Naive thymus-derived CD4-positive, alpha-beta T cell (primary cell): ENCODE results near the gene INSIG2. TPM values are rescaled to one million over a fixed set of nuclear protein-coding genes. Genes with fewer than 3 reads are reported as not detected.

Experiments used
- ATAC-seq: fragments of 150-1000 bp; cut with Tn5 transposase; 2 replicates; pipeline ENCODE4 v1.10.0; 2021; ENCODE audit warnings: mild to moderate bottlenecking, moderate library complexity
- CTCF ChIA-PET: fragments of 350-600 bp; sonication (Branson Sonifier 250); formaldehyde crosslinking; loops from one replicate; lab custom pipeline; 2021; ENCODE audit warnings: antibody characterized with exemption; lab: Charles Lee
- POLR2A ChIA-PET: fragments of 350-600 bp; sonication (Branson Sonifier 250); formaldehyde crosslinking; loops from one replicate; lab custom pipeline; 2021; ENCODE audit warnings: antibody characterized with exemption, inconsistent platforms; lab: Charles Lee
- DNase-seq, 9 donors: peaks; one replicate each; pipeline versions ENCODE4 v3.0.0 to v3.0.0-alpha.2; 2020 to 2022; ENCODE audit warnings: mixed read lengths in 1 of 9
- H3K27ac ChIP-seq: one replicate; pipeline ENCODE4 v1.7.0; 2013; ENCODE audit warnings: mild to moderate bottlenecking, low read depth, low read length, moderate library complexity
- H3K27me3 ChIP-seq, 2 donors: one replicate each; pipeline ENCODE4 v1.7.0; 2013; ENCODE audit warnings: low read length in 2 of 2, mild to moderate bottlenecking in 2 of 2, moderate library complexity in 2 of 2; ENCODE audit not compliant: control insufficient read depth in 2 of 2, insufficient read depth in 2 of 2
- H3K36me3 ChIP-seq, 3 experiments: 1 replicate in 2 of 3; 2 replicates in 1 of 3; pipeline ENCODE4 v1.7.0; 2013; ENCODE audit warnings: low read length in 3 of 3, mild to moderate bottlenecking in 3 of 3, moderate library complexity in 1 of 3; ENCODE audit not compliant: insufficient read depth in 3 of 3, control insufficient read depth in 2 of 3
- H3K4me1 ChIP-seq, 2 donors: one replicate each; pipeline ENCODE4 v1.7.0; 2013; ENCODE audit warnings: low read length in 2 of 2, mild to moderate bottlenecking in 2 of 2, moderate library complexity in 1 of 2; ENCODE audit not compliant: control insufficient read depth in 2 of 2, insufficient read depth in 2 of 2
- H3K4me3 ChIP-seq: 2 replicates; pipeline ENCODE4 v1.7.0; 2013; ENCODE audit warnings: mild to moderate bottlenecking, low read length
- H3K9me3 ChIP-seq, 3 experiments: 1 replicate in 2 of 3; 2 replicates in 1 of 3; pipeline ENCODE4 v1.7.0; 2013; ENCODE audit warnings: low read length in 3 of 3; ENCODE audit not compliant: control insufficient read depth in 2 of 3
- H3K27ac Mint-ChIP-seq, 9 donors: one replicate each; pipeline ENCODE4 v1.8.0; 2020 to 2022; ENCODE audit warnings: mixed read lengths in 9 of 9, mild to moderate bottlenecking in 8 of 9, moderate library complexity in 5 of 9, inconsistent platforms in 2 of 9
- H3K27me3 Mint-ChIP-seq, 5 donors: one replicate each; pipeline ENCODE4 v1.8.0; 2021 to 2022; ENCODE audit warnings: mixed read lengths in 5 of 5, mild to moderate bottlenecking in 1 of 5
- H3K36me3 Mint-ChIP-seq, 5 donors: one replicate each; pipeline ENCODE4 v1.8.0; 2020 to 2022; ENCODE audit warnings: mixed read lengths in 5 of 5, mild to moderate bottlenecking in 3 of 5, inconsistent platforms in 1 of 5
- H3K4me1 Mint-ChIP-seq, 7 donors: one replicate each; pipeline ENCODE4 v1.8.0; 2020 to 2022; ENCODE audit warnings: mixed read lengths in 7 of 7, mild to moderate bottlenecking in 3 of 7, inconsistent platforms in 1 of 7
- H3K4me3 Mint-ChIP-seq, 10 donors: one replicate each; pipeline ENCODE4 v1.8.0; 2020 to 2022; ENCODE audit warnings: mild to moderate bottlenecking in 10 of 10, mixed read lengths in 10 of 10, moderate library complexity in 6 of 10, inconsistent platforms in 2 of 10
- H3K9me3 Mint-ChIP-seq, 11 donors: one replicate each; pipeline ENCODE4 v1.8.0; 2020 to 2022; ENCODE audit warnings: mixed read lengths in 11 of 11, mild to moderate bottlenecking in 4 of 11, inconsistent platforms in 1 of 11, moderate library complexity in 1 of 11
- intact Hi-C, 2 donors: fragments of 100-400 bp; cut with micrococcal nuclease; formaldehyde crosslinking; loops; one replicate each; pipeline ENCODE4 v1.15.1; 2023
- polyA plus RNA-seq, 2 donors: library from polyadenylated mRNA; unstranded; fragments of 300-500 nt; fragmentation: Illumina TruSeq; gene quantifications; one replicate each; pipeline ENCODE4 v1.2.3, GENCODE V29; 2021
- total RNA-seq, 6 experiments: library from RNA in 5 of 6; stranded (reverse) in 5 of 6; gene quantifications; 1 replicate in 5 of 6; 2 replicates in 1 of 6; pipeline ENCODE4 v1.2.3 and lab custom pipeline; 2021 to 2026

Gene INSIG2
- total and polyA plus RNA-seq, 7 experiments from 2014 or later = 8.5 to 31.5 (median 21.0) TPM

DNA sequence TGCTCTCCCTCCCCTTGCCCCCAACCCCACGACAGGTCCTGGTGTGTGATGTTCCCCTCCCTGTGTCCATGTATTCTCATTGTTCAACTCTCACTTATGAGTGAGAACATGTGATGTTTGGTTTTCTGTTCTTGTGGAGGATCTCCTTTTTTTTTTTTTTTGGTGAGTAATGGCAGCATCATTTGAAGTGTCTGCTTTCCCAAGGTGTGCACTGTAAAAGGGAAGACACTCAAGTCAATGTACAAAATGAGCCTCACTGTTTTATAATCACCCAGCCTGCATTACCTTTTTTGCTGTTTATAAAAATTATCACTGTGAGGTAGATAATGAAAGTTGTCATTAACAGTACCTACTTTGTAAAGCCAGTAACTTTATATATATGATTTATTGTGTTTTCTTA lies 56.9 kb downstream of the INSIG2 start:
- Histone ChIP-seq H3K4me3 (no peak overlapping the region), H3K36me3 (no peaks in the 10 kb centered on the region), H3K27ac (no peak overlapping the region), H3K4me1 (no peaks in the 10 kb centered on the region), H3K9me3 (no peaks in the 10 kb centered on the region), H3K27me3 (no peaks in the 10 kb centered on the region)
- DNase-seq (no peak), ATAC-seq (no peak)
- H3K4me3 Mint-ChIP-seq = no peak overlapping the region
- H3K27ac Mint-ChIP-seq = no peak overlapping the region
- H3K27me3 Mint-ChIP-seq = peaks cover 2 to 28% (median 7%) of the 10 kb centered on the region in 5 donors
- POLR2A ChIA-PET = no interaction called here
- peaks cover 0 to 3% (median 0%) of the 10 kb centered on the region in 5 donors for H3K36me3 Mint-ChIP-seq
- H3K9me3 Mint-ChIP-seq = peaks cover 0 to 9% (median 0%) of the 10 kb centered on the region in 11 donors
- peaks cover 0 to 4% (median 0%) of the 10 kb centered on the region in 7 donors for H3K4me1 Mint-ChIP-seq
- intact Hi-C loops = loop anchor here in 1 of 2 donors (5.0 kb wide), 1 partner anchor 98 kb away; no protein-coding TSS in a partner anchor
- CTCF ChIA-PET = no interaction called here

DNA sequence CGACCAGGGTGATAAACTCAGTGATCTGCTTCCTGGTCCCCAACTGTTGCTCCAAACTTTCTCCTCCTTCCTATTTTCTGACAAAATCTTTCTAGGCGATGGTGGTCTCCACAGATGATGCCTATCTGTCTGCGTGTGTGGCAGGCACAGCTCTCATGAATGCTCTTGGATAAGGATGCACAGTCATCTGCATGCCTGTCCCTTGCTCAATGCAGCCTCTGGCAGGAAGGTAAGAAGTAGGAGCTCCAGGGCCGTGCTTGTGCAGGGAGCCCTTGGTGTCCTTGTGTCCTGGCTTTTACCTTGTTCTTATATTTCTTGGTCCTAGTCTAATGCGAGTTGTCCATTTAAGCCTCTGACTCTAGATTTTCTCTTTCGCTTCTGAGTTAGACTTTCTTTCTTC lies 57.5 kb downstream of the INSIG2 start:
- POLR2A ChIA-PET = no interaction called here
- H3K4me3 ChIP-seq = no peak overlapping the region
- CTCF ChIA-PET = no interaction called here
- ATAC-seq (no peak), DNase-seq (no peak)
- intact Hi-C loops = loop anchor here in 1 of 2 donors (5.0 kb wide), 1 partner anchor 99 kb away; no protein-coding TSS in a partner anchor
- H3K9me3 Mint-ChIP-seq = peaks cover 0 to 9% (median 0%) of the 10 kb centered on the region in 11 donors
- no peak overlapping the region for H3K4me3 Mint-ChIP-seq
- peaks cover 0 to 3% (median 0%) of the 10 kb centered on the region in 5 donors for H3K36me3 Mint-ChIP-seq
- no peak overlapping the region for H3K27ac Mint-ChIP-seq
- no peaks in the 10 kb centered on the region for H3K27me3 ChIP-seq
- no peak overlapping the region for H3K27ac ChIP-seq
- H3K9me3 ChIP-seq = no peaks in the 10 kb centered on the region
- H3K36me3 ChIP-seq = no peaks in the 10 kb centered on the region
- H3K4me1 Mint-ChIP-seq = peaks cover 0 to 4% (median 0%) of the 10 kb centered on the region in 7 donors
- H3K4me1 ChIP-seq = no peaks in the 10 kb centered on the region
- peaks cover 2 to 28% (median 9%) of the 10 kb centered on the region in 5 donors for H3K27me3 Mint-ChIP-seq

DNA sequence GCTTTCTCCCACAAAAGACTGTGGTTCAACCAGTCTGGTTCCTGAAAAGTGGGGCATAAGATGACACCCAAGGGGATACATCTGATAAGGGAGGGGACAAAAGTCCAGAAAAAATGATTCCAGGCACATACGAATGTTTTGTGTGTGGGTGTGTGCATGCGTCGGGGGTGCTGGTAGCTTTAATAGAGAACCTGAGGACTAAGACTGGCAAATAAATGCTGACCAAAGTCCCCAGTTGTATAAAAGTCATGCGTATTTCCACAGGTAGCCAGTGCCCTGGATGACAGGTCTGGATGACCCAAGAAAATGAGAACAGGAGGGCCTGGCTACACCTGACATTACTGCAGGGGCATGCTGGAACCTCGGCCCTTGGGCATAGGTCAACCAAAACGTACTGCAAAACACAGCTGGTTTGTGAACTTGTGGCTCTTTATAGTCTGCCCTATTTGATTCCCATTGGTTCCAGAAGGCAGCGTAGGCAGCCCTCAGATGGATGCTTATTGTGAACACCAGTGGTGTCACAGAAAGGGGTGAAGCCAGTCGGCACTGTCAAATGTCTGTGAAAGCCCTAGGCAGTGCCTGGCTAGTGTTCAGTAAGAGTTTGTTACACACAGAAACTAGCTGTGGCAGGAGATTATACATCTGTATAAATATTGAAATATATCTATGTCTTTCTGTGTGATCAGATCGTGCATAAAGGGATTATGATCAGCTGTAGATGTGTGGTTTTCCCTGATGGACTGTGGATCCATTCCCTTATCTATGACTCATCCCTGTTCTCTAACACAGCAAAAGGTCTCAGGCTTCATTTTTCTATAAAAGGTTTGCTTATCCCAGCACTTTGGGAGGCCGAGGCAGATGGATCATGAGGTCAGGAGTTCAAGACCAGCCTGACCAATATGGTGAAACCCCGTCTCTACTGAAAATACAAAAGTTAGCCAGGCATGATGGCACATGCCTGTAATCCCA lies 58.3 kb downstream of the INSIG2 start:
- H3K4me1 Mint-ChIP-seq = peaks cover 0 to 4% (median 0%) of the 10 kb centered on the region in 7 donors
- H3K27me3 Mint-ChIP-seq = peaks cover 2 to 28% (median 11%) of the 10 kb centered on the region in 5 donors
- ATAC-seq = no peak
- intact Hi-C loops = loop anchor here in 1 of 2 donors (5.0 kb wide), 1 partner anchor 99 kb away; no protein-coding TSS in a partner anchor
- Histone ChIP-seq H3K9me3 (no peaks in the 10 kb centered on the region), H3K27ac (no peak overlapping the region), H3K36me3 (no peaks in the 10 kb centered on the region), H3K27me3 (no peaks in the 10 kb centered on the region), H3K4me1 (no peaks in the 10 kb centered on the region), H3K4me3 (no peak overlapping the region)
- H3K4me3 Mint-ChIP-seq = no peak overlapping the region
- ChIA-PET POLR2A (no interaction called here), CTCF (no interaction called here)
- no peak overlapping the region for H3K27ac Mint-ChIP-seq
- H3K36me3 Mint-ChIP-seq = peaks cover 0 to 3% (median 0%) of the 10 kb centered on the region in 5 donors
- H3K9me3 Mint-ChIP-seq = peaks cover 0 to 9% (median 0%) of the 10 kb centered on the region in 11 donors
- DNase-seq = no peak

DNA sequence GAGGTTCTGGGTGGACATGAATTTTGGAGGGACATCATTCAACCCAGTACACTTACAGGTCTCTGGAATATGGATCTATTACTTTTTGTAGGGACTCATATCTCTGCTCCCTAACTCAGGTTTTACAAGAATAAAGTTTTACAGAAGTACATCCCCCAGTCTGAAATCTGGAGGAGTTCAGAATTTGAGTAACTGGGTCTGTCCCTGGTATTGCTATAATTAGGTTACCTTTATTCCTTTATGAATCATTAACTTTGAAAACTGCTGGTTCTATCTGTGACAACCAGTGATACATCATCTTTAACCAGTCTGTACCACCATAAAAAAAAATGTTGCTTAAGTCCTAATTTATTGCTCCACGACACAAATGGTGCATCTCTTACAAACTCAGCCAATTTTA lies 59.9 kb downstream of the INSIG2 start:
- Histone ChIP-seq H3K4me1 (no peaks in the 10 kb centered on the region), H3K9me3 (no peaks in the 10 kb centered on the region), H3K27me3 (no peaks in the 10 kb centered on the region), H3K27ac (no peak overlapping the region), H3K4me3 (no peak overlapping the region), H3K36me3 (no peaks in the 10 kb centered on the region)
- Mint-ChIP-seq H3K27ac (no peak overlapping the region), H3K27me3 (peaks cover 2 to 31% (median 13%) of the 10 kb centered on the region in 5 donors), H3K4me1 (peaks cover 0 to 4% (median 0%) of the 10 kb centered on the region in 7 donors), H3K4me3 (no peak overlapping the region), H3K36me3 (peaks cover 0 to 6% (median 0%) of the 10 kb centered on the region in 5 donors), H3K9me3 (peaks cover 0 to 5% (median 0%) of the 10 kb centered on the region in 11 donors)
- ChIA-PET POLR2A (no interaction called here), CTCF (interaction anchor here (0.6 kb wide), 1 partner anchor 135 kb away, joined by 3 read pairs; no protein-coding TSS in a partner anchor)
- intact Hi-C loops = loop anchor here in 1 of 2 donors (5.0 kb wide), 1 partner anchor 101 kb away; no protein-coding TSS in a partner anchor
- DNase-seq = no peak
- no peak for ATAC-seq

DNA sequence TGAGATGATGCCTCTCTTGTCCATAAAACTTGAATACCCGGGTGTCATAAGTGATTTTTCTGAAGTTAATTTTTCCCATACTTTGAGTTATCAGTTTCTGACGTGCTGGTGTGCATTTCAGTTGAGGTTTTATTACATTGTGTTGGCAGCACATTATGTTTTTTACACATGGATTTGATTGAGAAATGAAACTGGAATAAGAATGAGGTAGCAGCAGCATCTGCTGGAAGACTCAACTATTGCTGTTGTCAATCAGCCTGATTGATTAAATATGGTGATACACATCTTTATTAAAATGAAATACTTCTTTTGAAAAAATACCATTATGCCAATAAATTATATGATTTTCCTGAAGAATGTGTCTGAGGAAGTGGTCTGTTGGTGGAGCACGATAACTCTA lies 60.5 kb downstream of the INSIG2 start:
- ATAC-seq (no peak), DNase-seq (no peak)
- POLR2A ChIA-PET = no interaction called here
- Histone ChIP-seq H3K27ac (no peak overlapping the region), H3K36me3 (no peaks in the 10 kb centered on the region), H3K4me3 (no peak overlapping the region), H3K27me3 (no peaks in the 10 kb centered on the region), H3K4me1 (no peaks in the 10 kb centered on the region), H3K9me3 (no peaks in the 10 kb centered on the region)
- Mint-ChIP-seq H3K4me1 (peaks cover 0 to 4% (median 0%) of the 10 kb centered on the region in 7 donors), H3K27ac (no peak overlapping the region), H3K4me3 (no peak overlapping the region), H3K27me3 (peaks cover 2 to 33% (median 19%) of the 10 kb centered on the region in 5 donors), H3K36me3 (peaks cover 0 to 6% (median 0%) of the 10 kb centered on the region in 5 donors), H3K9me3 (peaks cover 0 to 2% (median 0%) of the 10 kb centered on the region in 11 donors)
- intact Hi-C loops = loop anchor here (1.0 to 5.0 kb wide), 2 partner anchors 102 to 103 kb away; no protein-coding TSS in a partner anchor
- CTCF ChIA-PET = no interaction called here

DNA sequence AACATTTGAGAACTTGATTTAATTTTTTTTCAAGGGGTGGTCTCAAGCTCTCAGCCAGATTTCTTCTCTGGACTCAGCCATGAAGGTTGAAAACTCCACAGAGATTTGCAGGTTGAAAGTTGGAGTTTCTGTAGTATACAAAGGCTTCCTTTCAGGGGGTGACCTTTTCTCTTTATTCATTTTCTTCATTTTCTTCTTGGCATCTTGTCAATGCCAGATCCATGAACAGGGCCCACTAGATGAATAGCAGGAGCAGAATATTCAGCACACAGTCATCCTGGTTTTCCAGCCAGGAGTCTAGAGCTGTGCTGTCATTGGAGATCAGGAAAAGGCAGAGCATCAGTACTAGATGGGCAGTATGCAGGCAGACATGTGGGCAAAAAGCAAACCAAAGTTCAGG lies 62.0 kb downstream of the INSIG2 start:
- Histone ChIP-seq H3K9me3 (no peaks in the 10 kb centered on the region), H3K4me3 (no peak overlapping the region), H3K27ac (no peak overlapping the region), H3K4me1 (no peaks in the 10 kb centered on the region), H3K36me3 (no peaks in the 10 kb centered on the region), H3K27me3 (peaks cover 0 to under 1% of the 10 kb centered on the region in 2 donors)
- Mint-ChIP-seq H3K4me1 (peaks cover 0 to 4% (median 0%) of the 10 kb centered on the region in 7 donors), H3K27me3 (peaks cover 7 to 30% (median 22%) of the 10 kb centered on the region in 5 donors), H3K27ac (no peak overlapping the region), H3K4me3 (no peak overlapping the region), H3K36me3 (peaks cover 0 to 6% (median 0%) of the 10 kb centered on the region in 5 donors), H3K9me3 (peaks cover 0 to 5% (median 0%) of the 10 kb centered on the region in 11 donors)
- ChIA-PET CTCF (no interaction called here), POLR2A (no interaction called here)
- intact Hi-C loops = no loop called here
- no peak for DNase-seq
- no peak for ATAC-seq
